ENCODE measurements around the gene UST.
"Not testable (repeated sequence)": the region's sequence is repeated elsewhere in the genome, so short reads cannot be mapped to it uniquely, and the experiment has no call there.

Gene UST

DNA sequence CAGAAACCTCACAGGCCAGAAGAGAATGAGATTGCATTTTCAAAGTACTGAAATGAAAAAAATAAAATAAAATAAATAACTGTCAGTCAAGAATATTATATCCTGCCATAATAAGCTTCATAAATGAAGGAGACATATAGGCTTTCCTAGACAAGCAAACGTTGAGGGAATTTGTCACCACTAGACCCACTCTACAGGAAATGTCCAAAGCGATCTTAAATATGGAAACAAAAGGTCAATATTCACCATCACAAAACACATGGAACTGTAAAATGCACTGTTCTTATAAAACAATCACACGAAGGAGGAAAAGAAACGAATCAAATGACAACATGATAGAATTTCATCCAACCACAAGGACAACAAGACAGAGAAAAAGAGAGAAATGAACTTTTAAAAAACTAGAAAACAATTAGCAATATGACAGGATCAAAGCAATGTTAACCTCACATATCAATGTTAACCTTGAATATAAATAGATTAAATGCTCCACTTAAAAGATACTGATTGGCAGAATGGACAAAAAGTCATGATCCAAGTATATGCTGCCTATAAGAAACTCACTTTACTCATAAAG lies 352.0 kb downstream of the UST start:
- no peak for DNase-seq

DNA sequence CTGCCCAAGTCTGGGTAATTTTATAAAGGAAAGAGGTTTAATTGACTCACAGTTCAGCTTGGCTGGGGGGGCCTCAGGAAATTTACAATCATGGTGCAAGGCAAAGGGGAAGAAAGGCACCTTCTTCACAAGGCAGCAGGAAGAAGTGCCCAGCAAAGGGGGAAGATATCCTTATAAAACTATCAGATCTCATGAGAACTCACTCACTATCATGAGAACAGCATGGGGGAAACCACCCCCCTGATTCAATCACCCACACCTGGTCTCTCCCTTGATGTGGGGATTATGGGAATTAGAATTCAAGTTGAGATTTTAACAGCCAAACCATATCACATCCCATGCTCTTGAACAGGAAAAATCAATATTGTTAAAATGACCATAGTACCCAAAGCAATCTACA lies 355.5 kb downstream of the UST start:
- DNase-seq = no peak

DNA sequence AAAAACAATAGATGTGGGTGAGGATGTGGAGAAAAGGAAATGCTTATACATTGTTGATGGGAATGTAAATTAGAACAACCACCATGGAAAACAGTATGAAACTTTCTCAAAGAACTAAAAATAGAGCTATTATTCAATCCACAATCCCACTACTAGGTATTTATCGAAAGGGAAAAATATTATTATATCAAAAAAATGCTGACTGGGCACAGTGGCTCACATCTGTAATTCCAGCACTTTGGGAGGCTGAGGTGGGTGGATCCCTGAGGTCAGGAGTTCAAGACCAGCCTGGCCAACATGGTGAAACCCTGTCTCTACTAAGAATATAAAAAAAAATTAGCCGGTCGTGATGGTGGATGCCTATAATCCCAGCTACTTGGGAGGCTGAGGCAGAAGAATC lies 357.1 kb downstream of the UST start:
- DNase-seq = not testable (repeated sequence)

DNA sequence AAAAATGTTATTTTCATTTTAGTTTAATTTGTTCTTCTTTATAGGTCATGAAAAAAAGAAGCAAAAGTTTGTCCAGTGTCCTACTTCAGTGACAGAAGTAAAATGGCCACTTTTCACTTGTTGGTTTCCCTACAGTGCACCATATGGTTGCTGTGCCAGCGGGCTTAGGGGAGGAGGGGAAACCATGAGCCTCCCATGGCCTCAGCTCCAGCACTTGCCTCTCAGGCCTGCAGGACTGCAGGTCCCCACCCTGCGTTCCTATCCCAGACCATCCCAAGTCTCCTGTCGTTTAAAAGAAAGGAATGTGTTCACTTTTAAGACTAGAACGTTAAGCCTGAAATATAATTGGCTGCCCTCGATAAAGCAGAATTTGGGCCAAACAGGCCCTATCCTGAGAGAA lies 360.7 kb downstream of the UST start:
- DNase-seq = no peak

DNA sequence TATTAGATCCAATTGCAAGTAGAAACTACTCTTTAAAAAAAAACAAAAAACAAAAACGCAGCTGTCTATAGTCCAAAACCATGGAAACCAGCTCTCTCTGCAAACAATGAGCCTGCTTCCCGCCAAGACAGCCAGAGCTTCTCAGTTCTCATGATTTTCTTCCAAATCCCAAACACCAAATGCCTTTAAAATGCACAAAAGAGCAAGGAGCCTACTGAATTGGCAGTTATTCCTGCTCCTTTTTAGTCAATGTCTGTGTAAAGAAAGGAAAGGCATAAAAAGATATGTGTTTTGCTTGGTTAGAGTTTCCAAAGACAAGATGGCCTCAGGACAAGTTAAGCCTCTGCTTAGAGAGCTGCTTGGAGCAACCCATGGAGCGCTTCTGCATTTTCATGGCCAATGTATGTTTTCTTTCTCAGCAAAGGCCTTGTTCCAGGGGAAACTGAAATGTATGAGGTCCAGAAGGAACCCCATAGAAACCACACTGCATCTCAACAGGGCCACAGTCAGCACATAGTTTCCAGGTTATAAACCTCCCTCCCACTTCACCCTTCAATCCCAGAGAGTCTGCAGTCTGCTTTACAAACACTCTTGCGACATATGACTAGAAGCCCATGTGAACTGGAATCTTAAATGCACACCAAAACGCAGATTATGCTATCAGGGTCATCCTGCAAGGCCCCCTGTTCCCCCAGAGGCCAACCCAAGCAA lies 361.4 kb downstream of the UST start:
- no peak for DNase-seq

DNA sequence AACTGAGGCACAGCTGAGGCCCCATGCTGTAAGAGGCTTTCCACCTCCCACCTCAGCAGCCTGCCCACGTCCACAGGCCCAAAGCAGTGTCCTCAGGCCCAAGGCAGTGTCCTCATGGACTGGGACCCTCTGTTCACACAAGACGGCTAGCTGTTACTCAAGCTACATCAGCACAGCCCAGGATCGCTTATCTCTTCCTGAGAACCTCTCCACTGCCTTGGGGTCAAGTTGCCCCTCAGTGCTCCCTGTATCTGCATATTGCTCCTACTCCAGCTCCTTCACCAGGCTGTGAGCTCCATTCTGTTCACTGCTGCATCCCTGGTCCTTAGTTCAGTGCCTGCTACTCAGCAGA lies 361.9 kb downstream of the UST start:
- DNase-seq = no peak

DNA sequence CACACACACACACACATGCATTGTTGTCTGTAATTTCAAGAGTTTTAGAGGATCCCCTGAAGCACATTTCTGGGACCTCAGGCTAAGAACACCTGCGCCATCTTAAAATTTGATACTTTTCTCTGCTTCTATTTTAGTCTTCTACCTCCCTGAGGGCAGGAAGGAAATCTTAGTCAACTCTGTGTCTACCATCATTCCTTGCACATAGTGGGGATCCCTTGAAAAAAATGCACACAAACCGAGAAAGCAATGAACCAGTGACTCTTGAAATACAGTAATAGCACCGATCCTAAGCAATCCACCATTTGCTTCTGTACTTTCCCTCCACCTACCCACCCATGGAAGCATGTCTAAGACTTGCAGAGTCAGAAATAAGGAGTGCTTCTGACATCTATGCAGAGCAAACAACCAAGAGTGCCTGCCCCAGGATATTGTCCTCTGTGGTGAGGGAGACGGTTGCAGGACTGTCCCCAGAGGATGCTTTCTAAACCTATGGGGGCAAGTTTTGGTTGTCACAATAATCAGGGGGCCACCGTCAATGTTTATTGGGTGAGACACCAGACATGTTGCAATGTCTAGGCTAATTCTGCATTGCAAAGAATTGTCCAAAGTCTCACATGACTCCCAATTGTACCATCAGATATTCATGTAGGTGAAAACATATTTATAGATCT lies 362.7 kb downstream of the UST start:
- DNase-seq = no peak

DNA sequence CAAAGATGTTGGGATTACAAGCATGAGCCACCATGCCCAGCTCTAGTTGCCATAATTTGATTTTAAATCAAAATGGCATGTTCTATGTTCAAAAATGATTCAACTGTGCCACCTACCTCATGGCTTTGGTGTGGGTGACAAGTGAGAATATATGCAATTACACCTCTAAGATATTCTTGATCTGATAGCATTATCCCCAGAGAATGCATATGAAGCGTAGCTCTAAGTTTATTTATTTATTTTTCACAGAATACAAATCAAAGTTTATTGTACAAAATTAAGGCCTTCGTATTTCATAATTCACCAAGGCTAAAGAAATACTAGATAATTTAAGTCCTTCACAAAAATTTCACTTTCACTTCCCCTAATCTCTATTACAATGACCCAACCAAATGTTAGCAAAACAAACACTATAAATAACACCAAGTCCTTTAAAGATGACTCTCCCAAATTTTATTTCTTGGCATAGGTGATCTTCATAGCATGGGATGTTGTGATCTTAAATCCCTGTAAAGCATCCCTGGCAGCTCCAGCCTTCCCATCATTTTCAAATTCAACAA lies 364.8 kb downstream of the UST start:
- DNase-seq = no peak

DNA sequence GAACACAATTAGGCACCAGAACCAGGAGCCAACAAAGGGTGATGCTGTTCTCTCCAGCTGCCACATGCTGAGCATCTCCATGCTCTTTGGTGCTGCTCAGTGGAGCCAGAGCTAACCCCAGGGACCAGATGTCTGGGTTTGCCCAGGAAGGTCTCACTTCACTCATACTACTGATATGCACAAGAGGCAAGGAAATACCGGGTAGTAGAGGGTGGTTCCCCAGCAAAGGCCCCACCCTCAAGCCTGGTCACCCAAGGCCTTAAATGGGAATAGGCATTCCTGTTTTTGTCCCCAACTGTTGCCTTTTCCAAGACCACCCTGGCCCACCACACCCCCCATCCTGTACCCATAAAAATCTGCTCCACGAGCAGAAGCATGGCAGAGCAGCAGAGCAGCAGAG lies 366.1 kb downstream of the UST start:
- no peak for DNase-seq

DNA sequence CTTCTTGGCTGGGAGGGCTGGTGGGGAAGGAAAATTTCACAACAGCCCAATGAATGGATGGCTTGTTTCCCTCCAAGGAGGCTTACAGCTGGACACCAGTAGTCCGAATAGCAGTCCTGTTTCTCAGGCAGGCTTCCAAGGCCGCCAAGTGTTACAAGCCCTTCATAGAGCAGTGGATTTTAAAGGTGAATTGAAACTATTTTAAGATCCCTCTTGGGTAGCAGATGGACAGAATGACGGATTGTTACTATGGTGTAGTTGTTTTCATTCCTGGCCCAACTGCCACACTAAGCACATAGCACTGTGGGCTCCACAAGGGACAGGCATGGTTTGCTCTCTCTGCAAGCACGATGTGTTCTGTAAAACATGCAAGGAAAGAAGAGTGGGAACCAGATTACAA lies 367.3 kb downstream of the UST start:
- DNase-seq = no peak

DNA sequence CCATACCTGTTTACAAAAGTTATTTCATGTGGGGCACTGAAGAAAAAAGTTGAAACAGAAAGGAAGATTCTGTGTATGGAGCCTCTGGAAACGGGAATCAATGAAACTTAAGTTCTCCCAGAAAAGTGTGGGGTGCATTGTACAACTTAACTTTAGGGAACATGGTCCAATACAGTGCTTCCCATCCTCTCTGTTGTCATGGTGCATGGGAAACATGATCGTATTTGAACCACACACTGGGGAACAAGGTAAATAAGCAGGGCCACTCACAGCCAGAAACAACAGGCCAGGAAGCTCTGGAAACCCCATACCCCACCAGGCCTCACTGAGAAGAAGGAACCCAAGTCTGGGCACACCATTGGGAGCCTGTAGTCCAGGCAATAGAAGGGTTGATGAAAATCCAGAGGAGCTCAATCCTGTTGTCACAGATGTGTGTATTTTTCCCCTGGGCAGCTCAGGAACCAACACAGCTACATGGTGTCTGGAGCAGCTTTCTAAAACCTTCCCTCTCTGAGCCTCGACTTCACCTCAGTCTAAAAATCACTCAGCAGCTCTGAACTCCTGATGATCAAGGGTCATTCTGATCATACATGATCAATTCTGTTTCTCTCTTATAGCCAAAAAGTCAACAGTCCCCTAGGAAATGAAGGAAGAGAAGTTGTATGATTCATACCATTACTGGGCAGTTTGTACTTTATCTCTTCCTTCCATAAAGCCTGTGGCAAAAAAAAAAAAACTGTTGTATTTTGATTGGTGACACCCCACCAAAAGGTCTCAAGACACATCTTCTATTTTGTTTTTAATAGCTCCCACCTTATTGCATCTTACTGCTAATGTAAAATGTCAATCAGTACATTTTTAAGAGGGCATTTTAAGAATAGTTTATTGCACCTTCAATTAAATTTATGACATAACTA lies 372.2 kb downstream of the UST start:
- peak; percentile 93 for DNase-seq

DNA sequence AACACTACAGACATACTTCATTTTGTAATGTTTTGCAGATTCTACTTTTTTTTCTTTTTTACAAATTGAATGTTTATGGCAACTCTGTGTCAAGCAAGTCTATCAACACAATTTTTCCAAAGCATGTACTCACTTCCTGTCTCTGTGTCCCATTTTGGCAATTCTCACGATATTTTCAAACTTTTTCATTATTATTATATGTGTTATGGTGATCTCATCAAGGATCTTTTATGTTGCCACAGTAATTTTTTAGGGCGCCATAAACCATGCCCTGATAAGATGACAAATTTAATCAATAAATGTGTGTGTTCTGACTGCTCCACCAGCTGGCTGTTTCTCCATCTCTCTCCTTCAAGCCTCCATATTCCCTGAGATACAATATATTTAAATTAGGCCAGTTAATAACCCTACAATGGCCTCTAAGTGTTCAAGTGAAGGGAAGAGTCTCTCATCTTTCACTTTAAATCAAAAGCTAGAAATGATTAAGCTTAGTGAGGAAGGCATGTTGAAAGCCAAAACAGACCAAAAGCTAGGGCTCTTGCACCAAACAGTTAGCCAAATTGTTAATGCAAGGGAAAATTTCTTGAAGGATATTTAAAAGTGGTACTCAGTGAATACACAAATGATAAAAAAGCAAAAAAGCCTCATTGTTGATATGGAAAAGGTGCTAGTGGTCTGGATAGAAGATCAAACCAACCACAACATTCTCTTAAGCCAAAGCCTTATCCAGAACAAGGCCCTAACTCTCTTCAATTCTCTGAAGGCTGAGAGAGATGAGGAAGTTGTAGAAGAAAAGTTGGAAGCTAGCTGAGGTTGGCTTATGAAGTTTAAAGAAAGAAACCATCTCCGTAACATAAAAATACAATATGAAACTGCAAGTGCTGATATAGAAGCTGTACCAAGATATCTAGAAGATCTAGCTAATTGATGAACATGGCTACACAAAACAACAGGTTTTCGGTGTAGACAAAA lies 376.3 kb downstream of the UST start:
- DNase-seq = no peak

DNA sequence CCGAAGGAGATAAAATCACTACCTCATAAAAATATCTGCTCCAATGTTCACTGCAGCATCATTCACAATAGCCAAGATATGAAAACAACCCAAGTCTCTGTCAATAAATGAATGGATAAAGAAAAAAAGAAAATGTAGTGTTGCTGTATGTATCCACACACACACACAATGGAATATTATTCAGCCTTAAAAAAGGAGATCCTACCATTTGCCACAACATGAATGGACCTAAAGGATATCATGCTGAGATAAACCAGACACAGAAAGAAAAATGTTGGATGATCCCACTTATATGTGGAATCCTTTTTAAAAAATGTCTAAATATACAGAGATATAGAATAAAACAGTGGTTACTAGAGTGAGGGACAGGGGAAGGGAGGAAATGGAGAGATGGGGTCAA lies 378.5 kb downstream of the UST start:
- no peak for DNase-seq
